Stomach (tissue), 4 donors: ENCODE results near the gene SH3PXD2A.
A peak's percentile ranks its signal among the peaks of the same experiment; 100 is the strongest.

Experiments used
- EP300 ChIP-seq: sonication (generic); formaldehyde crosslinking; IDR thresholded peaks from one replicate; pipeline ENCODE4 v1.6.1; 2017; ENCODE audit warnings: antibody characterized with exemption
- POLR2A ChIP-seq, 4 donors: fragments of 450-650 bp; IDR thresholded peaks; one replicate each; pipeline ENCODE4 v1.6.1; 2016; ENCODE audit warnings: antibody characterized with exemption in 4 of 4, control low read depth in 2 of 4, mild to moderate bottlenecking in 1 of 4, moderate library complexity in 1 of 4
- POLR2AphosphoS5 ChIP-seq, 3 donors: sonication (generic); formaldehyde crosslinking; IDR thresholded peaks; one replicate each; pipeline ENCODE4 v1.6.1; 2016; ENCODE audit warnings: antibody characterized with exemption in 3 of 3
- TF ChIP-seq, protein P1 (sequence below), 7 experiments: fragments of 450-650 bp in 4 of 7; fragments of 200-600 bp in 3 of 7; sonication (generic) in 3 of 7; IDR thresholded peaks; one replicate each; pipeline ENCODE4 v1.5.1; 2016 to 2019; ENCODE audit warnings: antibody characterized with exemption in 7 of 7, control low read depth in 2 of 7, mild to moderate bottlenecking in 1 of 7

DNA sequence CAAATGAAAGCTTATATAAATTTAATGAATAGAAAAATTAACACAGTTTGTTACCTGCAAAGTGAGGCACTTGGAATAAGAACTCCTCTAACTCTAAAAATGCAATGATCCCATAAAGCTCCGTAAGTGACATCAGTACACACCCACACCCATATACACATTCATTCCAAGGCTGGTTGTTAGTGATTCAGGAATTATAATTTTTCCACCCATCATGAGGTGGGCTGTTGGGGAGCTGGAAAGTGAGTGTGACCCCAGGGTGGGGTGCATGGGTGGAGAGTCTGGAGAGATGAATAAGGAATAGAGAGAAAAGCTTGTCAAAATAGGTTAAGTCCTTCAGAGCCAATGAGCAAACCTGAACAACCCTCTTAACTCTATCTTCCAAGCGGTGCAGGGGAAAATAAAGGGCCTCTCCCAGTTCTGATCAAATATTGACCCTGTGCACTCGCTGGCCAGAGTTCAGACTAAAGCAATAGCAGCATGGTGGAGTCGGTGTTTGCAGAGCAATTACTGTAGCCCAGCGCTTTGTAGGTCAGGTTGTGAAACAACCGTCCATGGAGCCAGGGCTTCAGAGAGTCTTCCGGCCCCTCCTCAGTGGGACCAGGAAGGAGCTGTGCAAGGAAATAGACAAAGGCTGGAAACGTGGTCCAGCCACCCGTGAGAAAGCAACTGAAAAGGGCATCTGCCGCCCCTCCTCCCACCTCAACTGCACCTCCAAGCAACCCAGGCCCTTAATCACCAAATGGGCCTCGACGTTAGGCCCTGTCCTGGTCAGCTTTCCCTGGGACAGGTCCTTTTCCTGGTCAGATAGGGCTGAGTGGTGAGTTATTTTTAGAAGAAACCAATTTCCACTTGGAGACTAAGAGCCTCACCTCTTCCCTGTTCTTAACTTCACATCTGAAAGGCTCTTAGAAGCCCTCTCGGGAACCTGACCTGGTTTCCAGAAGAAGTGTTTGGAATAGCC, 61.2 kb downstream of the SH3PXD2A start:
- TF ChIP-seq POLR2A (IDR thresholded peaks at IDR 0.05) = no peak
- TF ChIP-seq, protein P1, sequence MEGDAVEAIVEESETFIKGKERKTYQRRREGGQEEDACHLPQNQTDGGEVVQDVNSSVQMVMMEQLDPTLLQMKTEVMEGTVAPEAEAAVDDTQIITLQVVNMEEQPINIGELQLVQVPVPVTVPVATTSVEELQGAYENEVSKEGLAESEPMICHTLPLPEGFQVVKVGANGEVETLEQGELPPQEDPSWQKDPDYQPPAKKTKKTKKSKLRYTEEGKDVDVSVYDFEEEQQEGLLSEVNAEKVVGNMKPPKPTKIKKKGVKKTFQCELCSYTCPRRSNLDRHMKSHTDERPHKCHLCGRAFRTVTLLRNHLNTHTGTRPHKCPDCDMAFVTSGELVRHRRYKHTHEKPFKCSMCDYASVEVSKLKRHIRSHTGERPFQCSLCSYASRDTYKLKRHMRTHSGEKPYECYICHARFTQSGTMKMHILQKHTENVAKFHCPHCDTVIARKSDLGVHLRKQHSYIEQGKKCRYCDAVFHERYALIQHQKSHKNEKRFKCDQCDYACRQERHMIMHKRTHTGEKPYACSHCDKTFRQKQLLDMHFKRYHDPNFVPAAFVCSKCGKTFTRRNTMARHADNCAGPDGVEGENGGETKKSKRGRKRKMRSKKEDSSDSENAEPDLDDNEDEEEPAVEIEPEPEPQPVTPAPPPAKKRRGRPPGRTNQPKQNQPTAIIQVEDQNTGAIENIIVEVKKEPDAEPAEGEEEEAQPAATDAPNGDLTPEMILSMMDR (IDR thresholded peaks at IDR 0.05) = no peak
- TF ChIP-seq POLR2AphosphoS5 (IDR thresholded peaks at IDR 0.05) = peak; percentile 39 to 81 (median 61)
- no peak for TF ChIP-seq EP300
